ENCODE data around the gene UBTF.

The UBTF gene

DNA sequence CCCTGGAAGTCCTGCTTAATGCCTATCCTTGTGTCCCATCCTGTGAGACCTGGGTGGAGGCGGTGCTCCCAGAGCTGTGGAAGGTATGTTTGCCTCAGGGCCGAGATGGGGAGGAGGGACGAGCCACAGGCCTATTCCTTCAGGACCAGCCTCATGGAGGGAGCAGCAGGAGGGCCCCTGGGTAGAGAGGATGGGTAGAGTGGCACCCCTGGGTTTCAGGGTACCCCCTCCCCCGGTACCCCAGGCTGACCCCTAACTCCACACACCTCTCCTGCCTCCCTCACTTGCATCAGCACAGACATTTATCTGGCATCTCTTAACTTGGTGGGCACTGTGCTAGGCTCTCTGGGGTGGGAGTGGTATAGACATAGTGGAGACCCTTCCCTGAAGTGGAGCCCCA lies 41.8 kb downstream of the UBTF start:
- Histone ChIP-seq H3K9me3 (ENCODE audit: low read depth, low read length) (no peaks in the 10 kb centered on the region), H3K9ac (ENCODE audit: insufficient read length) (no peak overlapping the region), H3K36me3 (ENCODE audit: insufficient read depth, low read length) (peaks cover 18% of the 10 kb centered on the region; the same call in 1 of the 2 replicates), H3K27ac (no peak overlapping the region), H3K4me3 (no peak overlapping the region)
- TF ChIP-seq FOXP2 (optimal IDR thresholded peaks at IDR 0.05; ENCODE audit: control extremely low read depth, extremely low read length, insufficient read depth) (no peak), POLR2AphosphoS5 (IDR thresholded peaks at IDR 0.05; ENCODE audit: borderline replicate concordance, low read depth, low read length) (no peak), EZH2 (IDR thresholded peaks at IDR 0.05) (no peak)
- DNase-seq (ENCODE audit: low read depth, low spot score) = no peak

DNA sequence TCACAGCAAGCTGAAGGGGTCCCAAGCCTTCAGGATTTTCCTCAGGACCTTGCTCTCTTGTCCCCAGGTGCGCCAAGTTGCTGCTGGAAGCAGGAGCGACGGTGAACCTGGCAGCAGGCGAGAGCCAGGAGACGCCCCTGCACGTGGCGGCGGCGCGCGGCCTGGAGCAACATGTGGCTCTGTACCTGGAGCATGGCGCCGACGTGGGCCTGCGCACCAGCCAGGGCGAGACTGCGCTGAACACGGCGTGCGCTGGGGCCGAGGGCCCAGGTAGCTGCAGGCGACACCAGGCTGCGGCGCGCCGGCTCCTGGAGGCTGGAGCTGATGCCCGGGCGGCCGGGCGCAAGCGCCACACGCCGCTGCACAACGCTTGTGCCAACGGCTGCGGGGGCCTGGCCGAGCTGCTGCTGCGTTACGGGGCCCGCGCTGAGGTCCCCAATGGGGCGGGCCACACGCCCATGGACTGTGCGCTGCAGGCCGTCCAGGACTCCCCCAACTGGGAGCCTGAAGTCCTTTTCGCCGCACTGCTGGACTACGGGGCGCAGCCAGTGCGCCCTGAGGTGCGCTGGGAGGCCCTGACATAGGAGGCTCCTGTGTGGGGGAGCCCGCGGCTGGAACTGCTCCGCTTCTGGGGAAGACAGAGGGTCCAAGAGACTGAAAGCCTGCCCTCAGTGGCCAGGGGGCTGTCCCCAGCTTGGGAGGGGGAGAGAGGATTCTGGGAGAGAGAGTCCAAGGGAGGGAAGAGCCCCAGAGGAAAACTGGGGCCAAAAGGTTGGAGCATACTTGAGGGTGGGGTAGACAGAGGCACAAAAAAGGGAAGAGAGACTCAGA lies 42.6 kb downstream of the UBTF start:
- DNase-seq (ENCODE audit: low read depth, low spot score) = no peak
- no peak overlapping the region for H3K4me3 ChIP-seq
- no peak overlapping the region for H3K27ac ChIP-seq
- no peak overlapping the region for H3K9ac ChIP-seq (ENCODE audit: insufficient read length)
- peaks cover 10% of the 10 kb centered on the region; the same call in 1 of the 2 replicates for H3K36me3 ChIP-seq (ENCODE audit: insufficient read depth, low read length)
- no peaks in the 10 kb centered on the region for H3K9me3 ChIP-seq (ENCODE audit: low read depth, low read length)
- TF ChIP-seq POLR2AphosphoS5 (IDR thresholded peaks at IDR 0.05; ENCODE audit: borderline replicate concordance, low read depth, low read length) (no peak), FOXP2 (optimal IDR thresholded peaks at IDR 0.05; ENCODE audit: control extremely low read depth, extremely low read length, insufficient read depth) (no peak), EZH2 (IDR thresholded peaks at IDR 0.05) (no peak)

DNA sequence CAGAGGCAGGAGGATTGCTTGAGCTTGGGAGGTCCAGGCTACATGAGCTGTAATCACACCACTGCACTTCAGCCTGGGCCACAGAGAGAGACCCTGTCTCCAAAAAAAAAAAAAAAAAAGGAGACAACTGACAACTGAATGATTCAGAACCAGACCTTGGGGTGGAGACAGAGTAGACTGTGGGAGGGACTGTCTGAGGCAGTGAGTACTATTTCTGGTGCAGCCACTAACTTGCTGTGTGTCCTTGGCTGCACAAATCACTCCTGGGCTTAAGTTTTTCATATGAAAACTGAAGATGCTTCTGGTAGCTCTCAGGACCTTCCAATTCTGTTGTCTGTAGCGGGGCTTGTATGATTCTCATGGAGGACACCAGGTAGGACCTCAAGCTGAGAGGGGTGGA lies 43.2 kb downstream of the UBTF start:
- TF ChIP-seq FOXP2 (optimal IDR thresholded peaks at IDR 0.05; ENCODE audit: control extremely low read depth, extremely low read length, insufficient read depth) = no peak
- TF ChIP-seq POLR2AphosphoS5 (IDR thresholded peaks at IDR 0.05; ENCODE audit: borderline replicate concordance, low read depth, low read length) = no peak
- TF ChIP-seq EZH2 (IDR thresholded peaks at IDR 0.05) = no peak
- peaks cover 6% of the 10 kb centered on the region; the same call in 1 of the 2 replicates for H3K36me3 ChIP-seq (ENCODE audit: insufficient read depth, low read length)
- no peak overlapping the region for H3K27ac ChIP-seq
- H3K4me3 ChIP-seq = no peak overlapping the region
- H3K9me3 ChIP-seq (ENCODE audit: low read depth, low read length) = no peaks in the 10 kb centered on the region
- no peak for DNase-seq (ENCODE audit: low read depth, low spot score)
- no peak overlapping the region for H3K9ac ChIP-seq (ENCODE audit: insufficient read length)

GRCh38 chr17:44174427-44174826 lies 45.0 kb downstream of the UBTF start:
- Histone ChIP-seq H3K27ac (no peak overlapping the region), H3K9ac (ENCODE audit: insufficient read length) (no peak overlapping the region), H3K36me3 (ENCODE audit: insufficient read depth, low read length) (peaks cover 6% of the 10 kb centered on the region; the same call in 1 of the 2 replicates), H3K4me3 (no peak overlapping the region), H3K9me3 (ENCODE audit: low read depth, low read length) (no peaks in the 10 kb centered on the region)
- TF ChIP-seq POLR2AphosphoS5 (IDR thresholded peaks at IDR 0.05; ENCODE audit: borderline replicate concordance, low read depth, low read length) (no peak), EZH2 (IDR thresholded peaks at IDR 0.05) (no peak), FOXP2 (optimal IDR thresholded peaks at IDR 0.05; ENCODE audit: control extremely low read depth, extremely low read length, insufficient read depth) (no peak)
- no peak for DNase-seq (ENCODE audit: low read depth, low spot score)

- no peak overlapping the region for H3K9ac ChIP-seq (ENCODE audit: insufficient read length)
- no peak overlapping the region for H3K4me3 ChIP-seq
- H3K9me3 ChIP-seq (ENCODE audit: low read depth, low read length) = no peaks in the 10 kb centered on the region
- no peak overlapping the region for H3K27ac ChIP-seq
- no peak for DNase-seq (ENCODE audit: low read depth, low spot score)
- TF ChIP-seq EZH2 (IDR thresholded peaks at IDR 0.05) = no peak
- TF ChIP-seq FOXP2 (optimal IDR thresholded peaks at IDR 0.05; ENCODE audit: control extremely low read depth, extremely low read length, insufficient read depth) = no peak
- TF ChIP-seq POLR2AphosphoS5 (IDR thresholded peaks at IDR 0.05; ENCODE audit: borderline replicate concordance, low read depth, low read length) = peak; percentile 21; the same call in 1 of the 2 replicates
- no peaks in the 10 kb centered on the region for H3K36me3 ChIP-seq (ENCODE audit: insufficient read depth, low read length)
Measured at GRCh38 chr17:44171931-44172455, 47.5 kb downstream of the UBTF start.

GRCh38 chr17:44170499-44171201 lies 48.8 kb downstream of the UBTF start, which contains the start of gene ASB16:
Gene ASB16 (plus strand): TSS chr17:44170704. CDS start chr17:44170790, 86 bp downstream.
- no peak for TF ChIP-seq EZH2 (IDR thresholded peaks at IDR 0.05)
- no peak for TF ChIP-seq POLR2AphosphoS5 (IDR thresholded peaks at IDR 0.05; ENCODE audit: borderline replicate concordance, low read depth, low read length)
- TF ChIP-seq FOXP2 (optimal IDR thresholded peaks at IDR 0.05; ENCODE audit: control extremely low read depth, extremely low read length, insufficient read depth) = no peak
- Histone ChIP-seq H3K9ac (ENCODE audit: insufficient read length) (no peak within 1 kb of the TSS), H3K4me3 (no peak within 1 kb of the TSS), H3K27ac (no peak within 1 kb of the TSS), H3K9me3 (ENCODE audit: low read depth, low read length) (no peaks in the 10 kb centered on the region), H3K36me3 (ENCODE audit: insufficient read depth, low read length) (no peaks in the 10 kb centered on the region)
- DNase-seq (ENCODE audit: low read depth, low spot score) = no peak

- Histone ChIP-seq H3K27ac (no peak overlapping the region), H3K36me3 (ENCODE audit: insufficient read depth, low read length) (no peaks in the 10 kb centered on the region), H3K4me3 (no peak overlapping the region), H3K9ac (ENCODE audit: insufficient read length) (no peak overlapping the region), H3K9me3 (ENCODE audit: low read depth, low read length) (no peaks in the 10 kb centered on the region)
- TF ChIP-seq EZH2 (IDR thresholded peaks at IDR 0.05) = no peak
- TF ChIP-seq POLR2AphosphoS5 (IDR thresholded peaks at IDR 0.05; ENCODE audit: borderline replicate concordance, low read depth, low read length) = no peak
- TF ChIP-seq FOXP2 (optimal IDR thresholded peaks at IDR 0.05; ENCODE audit: control extremely low read depth, extremely low read length, insufficient read depth) = no peak
- no peak for DNase-seq (ENCODE audit: low read depth, low spot score)
Measured at GRCh38 chr17:44170135-44170498, 49.4 kb downstream of the UBTF start.

Measured in SK-N-MC (cell line).